ENCODE measurements around the gene UTP11.

- TF ChIP-seq, protein P1, sequence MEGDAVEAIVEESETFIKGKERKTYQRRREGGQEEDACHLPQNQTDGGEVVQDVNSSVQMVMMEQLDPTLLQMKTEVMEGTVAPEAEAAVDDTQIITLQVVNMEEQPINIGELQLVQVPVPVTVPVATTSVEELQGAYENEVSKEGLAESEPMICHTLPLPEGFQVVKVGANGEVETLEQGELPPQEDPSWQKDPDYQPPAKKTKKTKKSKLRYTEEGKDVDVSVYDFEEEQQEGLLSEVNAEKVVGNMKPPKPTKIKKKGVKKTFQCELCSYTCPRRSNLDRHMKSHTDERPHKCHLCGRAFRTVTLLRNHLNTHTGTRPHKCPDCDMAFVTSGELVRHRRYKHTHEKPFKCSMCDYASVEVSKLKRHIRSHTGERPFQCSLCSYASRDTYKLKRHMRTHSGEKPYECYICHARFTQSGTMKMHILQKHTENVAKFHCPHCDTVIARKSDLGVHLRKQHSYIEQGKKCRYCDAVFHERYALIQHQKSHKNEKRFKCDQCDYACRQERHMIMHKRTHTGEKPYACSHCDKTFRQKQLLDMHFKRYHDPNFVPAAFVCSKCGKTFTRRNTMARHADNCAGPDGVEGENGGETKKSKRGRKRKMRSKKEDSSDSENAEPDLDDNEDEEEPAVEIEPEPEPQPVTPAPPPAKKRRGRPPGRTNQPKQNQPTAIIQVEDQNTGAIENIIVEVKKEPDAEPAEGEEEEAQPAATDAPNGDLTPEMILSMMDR (IDR thresholded peaks at IDR 0.05; ENCODE audit: insufficient read depth, low read length) = no peak
- TF ChIP-seq REST (IDR thresholded peaks at IDR 0.05; ENCODE audit: insufficient replicate concordance, low read depth) (no peak), POLR2AphosphoS5 (IDR thresholded peaks at IDR 0.05; ENCODE audit: low read depth) (no peak)
Observed at GRCh38 chr1:38061883-38062328, 49.4 kb downstream of the UTP11 start.

Data from HL-60 (cell line).